ENCODE results near the gene WNT3.

The WNT3 gene

GRCh38 chr17:46834846-46835245 lies 16.4 kb upstream of the WNT3 start:
- no peak for DNase-seq (ENCODE audit: low spot score)

DNA sequence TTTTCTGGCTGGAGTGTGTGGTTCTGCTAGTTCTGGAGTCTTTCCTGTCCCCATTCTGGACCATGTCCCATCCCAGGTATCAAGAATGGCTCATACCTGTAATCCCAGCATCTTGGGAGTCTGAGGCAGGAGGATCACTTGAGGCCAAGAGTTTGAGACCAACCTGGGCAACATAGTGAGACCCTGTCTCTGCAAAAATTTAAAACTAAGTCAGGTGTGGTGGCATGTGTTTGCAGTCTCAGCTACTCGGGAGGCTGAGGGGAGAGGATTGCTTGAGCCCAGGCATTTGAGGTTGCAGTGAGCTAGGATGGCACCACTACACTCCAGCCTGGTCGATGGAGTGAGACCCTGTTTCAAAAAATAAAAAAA lies 15.3 kb upstream of the WNT3 start:
- no peak for DNase-seq (ENCODE audit: low spot score)

DNA sequence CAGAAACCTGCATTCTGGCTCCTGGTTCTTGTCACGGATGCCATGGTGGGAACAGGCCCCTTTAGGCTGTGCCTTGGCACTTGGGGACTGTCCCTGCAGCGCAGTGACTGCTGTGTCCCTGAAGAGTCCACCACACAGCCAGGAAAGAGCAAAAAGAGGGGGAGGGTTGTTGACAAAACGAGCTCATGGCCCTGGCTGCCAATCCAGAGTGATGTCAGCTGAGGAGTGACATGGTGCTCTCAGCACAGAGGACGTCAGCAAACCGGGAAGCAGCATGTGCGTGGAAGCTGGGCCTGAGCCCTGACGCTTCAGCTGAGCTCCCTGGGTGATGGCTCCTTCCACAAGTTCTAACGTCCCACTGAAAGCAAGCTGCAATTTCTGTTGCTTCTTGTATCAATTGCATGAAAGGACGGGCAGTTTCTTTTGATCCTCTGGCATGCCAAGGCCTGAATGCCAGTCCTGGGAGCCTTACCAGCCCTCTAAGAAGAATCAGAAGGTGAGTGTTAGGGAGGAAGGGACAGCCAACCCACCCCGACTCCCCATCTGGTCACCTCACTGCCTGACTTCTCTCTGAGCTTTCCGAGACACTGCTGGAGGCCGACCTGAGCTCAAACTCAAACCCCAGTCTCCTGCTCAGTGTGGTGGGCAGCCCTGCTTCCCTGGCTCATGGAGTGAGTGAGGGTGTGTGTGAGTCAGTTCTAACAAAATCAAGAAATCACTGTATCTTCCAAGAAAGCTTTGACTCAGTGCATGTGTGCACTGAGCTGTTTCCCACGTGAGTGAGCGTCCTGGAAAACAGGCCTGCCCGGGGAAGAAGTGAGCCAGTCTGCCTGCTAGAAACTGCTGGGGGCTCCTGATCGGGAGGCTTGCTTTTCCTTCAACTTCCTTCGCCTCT lies 14.7 kb upstream of the WNT3 start:
- DNase-seq (ENCODE audit: low spot score), result no peak

DNA sequence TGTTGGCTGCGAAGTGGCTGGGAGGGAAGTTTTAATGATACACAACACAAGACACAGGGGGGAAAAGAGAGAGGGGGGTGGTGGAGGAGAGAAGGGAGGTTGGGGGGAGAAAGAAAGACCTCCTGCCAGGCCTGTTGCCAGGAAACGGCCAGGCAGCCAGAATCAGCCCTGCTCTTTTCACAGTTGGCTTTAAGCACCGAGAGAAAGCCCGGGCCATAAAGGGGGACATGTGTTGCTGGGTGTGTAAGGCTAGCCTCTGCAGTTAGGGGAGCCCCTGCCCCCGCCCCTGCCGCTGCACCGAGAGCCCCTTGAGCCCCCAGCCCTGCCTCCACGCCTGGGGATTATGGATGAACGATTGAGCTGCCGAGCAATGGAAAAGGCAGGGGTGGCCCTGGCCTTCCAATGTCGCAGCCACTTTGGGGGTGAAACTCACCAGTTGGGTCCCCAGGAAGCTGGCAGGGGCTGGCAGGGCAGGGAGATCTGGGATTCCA lies 13.9 kb upstream of the WNT3 start:
- DNase-seq (ENCODE audit: low spot score), result no peak

DNA sequence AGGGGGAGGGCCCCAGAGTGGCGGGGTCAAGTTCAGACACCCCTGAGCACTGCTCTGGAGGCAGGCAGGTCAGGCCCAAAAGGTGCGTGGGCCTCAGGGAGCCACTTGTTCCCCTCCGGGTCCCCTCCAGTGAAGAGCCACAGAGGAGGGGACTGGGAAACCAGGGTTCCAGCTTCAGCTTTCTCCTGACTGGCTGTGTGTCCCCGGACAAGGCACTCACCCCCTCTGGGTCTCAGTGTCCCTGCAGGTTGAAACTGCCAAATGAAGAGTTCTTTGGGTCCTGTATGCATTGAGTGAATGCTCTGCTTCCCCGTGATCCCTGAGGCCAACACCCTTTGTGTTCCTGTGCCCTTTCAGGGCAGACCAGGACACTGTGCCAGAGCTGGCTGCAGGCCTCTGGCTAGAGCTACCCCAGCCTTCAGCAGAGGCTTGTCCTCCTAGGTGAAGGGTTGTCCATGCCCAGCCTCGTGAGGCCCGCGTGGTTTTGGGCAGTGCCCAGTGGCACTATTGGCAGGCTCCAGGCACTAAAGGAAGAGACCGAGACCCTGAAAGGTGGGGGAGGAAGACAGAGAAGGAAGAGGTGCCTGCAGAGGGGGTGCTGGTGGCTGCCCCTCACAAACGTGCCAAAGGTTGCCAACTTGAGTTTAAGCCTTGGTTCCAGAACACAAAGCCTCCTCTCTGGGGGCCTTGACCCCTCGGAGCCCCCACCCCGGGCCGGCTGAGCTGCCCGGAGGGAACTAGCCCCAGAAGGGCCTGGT lies 13.3 kb upstream of the WNT3 start:
- no peak for DNase-seq (ENCODE audit: low spot score)

GRCh38 chr17:46827274-46827673 lies 8.8 kb upstream of the WNT3 start:
- no peak for DNase-seq (ENCODE audit: low spot score)

DNA sequence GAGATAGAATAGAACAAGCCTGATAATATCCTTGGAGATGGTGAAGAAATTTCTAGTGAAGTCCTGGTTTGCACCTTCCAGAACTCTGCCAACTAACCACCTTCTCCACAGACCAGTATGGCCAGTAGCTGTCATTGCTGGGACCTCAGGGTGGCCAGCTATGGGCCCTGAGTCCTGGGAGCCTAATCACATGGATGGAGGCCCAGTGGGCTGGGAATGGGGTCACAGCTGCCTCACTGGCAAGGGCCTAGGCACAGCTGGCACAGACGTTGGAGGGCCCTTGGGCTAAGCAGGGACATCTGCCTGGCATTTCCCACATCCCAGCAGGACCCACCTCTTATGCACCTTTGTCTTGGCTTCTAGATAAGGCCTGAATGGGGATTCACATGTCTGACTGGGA lies 7.6 kb upstream of the WNT3 start:
- DNase-seq (ENCODE audit: low spot score), result no peak

GRCh38 chr17:46823657-46824056 lies 5.2 kb upstream of the WNT3 start:
- DNase-seq (ENCODE audit: low spot score), result no peak

DNA sequence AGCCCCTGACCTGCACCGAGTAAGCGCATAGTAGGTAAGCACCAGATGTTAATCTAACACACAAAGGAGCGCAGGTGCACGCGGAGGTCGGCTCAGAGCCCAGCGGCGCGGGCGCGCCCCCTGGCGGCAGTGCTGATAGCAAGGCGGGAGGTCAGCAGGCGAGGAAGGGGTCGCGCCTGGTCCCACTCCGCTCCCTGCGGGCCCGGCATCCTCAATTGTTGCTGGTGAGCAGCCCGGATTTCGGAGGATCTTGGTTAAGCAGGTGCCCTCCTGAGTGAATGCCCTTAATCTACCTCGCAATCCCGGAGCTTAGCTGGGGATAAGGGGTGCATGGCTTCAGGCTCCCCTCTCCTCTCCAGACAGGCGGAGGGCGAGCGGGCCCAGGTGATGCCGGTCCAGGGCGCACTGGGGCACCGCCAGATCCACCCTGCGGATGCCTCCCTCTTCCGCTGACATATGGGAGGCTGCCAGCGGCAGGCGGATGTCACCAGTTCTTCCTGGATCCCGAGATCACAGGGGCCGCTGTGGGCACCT lies 4.0 kb upstream of the WNT3 start:
- no peak for DNase-seq (ENCODE audit: low spot score)

GRCh38 chr17:46821482-46822387 lies 3.2 kb upstream of the WNT3 start:
- DNase-seq (ENCODE audit: low spot score), result no peak

GRCh38 chr17:46820592-46821450 lies 2.3 kb upstream of the WNT3 start:
- DNase-seq (ENCODE audit: low spot score), result no peak

DNA sequence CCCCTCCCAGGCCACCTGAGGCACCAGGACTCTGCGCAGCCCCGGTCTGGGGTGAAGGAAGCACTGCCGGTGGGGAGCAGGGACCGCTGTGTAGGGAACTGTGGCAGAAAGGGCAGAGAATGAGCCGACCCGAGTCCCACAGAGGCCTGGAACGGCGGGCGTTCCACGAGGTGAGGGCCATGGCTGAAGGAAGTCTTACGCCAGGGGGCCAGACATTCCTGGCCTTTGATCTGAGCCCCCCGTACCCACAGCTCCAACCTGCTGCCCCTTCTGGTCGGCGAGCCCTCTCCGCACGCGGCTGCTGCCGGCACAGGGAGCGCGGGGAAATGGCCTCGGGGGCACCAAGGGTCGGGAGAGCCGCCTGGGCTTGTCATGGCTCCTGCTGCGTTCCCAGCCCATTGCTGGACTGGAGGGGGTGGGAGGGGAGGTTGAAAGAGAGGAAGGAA lies 1.4 kb upstream of the WNT3 start:
- DNase-seq (ENCODE audit: low spot score), result no peak

DNA sequence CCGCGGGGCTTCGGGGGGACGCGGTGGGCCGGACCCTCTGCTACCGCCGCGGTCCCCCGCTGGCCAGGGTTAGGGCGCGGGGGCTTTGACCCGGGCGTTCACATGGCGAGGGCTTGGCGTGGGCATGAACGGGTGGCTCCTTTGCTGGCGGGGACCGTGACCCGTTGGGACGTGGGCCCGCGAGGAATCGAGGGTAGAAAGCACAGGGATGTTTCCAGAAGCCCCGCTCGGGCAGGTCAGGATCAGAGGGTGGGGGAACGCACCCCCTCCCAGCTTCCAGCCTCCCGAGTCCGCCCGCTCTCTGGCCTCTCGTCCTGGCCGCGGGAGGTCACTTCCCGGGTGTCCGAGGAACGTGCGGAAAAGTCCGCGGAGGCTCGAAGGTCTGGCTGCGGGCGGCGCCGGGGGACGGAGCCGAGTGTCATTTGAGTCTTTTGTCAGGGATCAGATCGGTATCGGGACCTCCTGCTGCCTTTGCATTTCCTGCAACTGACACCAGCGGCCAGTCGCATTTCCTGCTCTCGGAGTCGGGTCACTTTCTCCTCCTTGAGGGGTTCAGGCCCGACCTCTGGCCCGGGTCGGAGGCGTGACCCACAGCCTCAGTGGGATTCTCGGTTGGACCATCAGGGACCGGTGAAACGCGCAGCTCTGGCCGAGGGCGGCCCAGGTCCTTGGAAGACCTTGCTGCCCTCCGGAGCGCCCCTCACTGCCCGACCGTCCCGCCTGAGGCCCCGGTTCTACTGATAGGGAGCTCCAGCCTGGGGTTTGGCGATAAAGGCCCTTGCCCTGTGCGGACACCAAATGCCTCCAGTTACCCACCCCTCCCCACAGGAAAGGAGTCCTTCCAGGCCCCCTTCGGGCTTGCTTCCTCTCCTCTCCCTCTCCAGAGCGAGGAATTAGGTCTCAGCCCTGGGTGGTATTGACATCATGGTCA lies 702 bp upstream of the WNT3 start:
- DNase-seq (ENCODE audit: low spot score), result no peak

DNA sequence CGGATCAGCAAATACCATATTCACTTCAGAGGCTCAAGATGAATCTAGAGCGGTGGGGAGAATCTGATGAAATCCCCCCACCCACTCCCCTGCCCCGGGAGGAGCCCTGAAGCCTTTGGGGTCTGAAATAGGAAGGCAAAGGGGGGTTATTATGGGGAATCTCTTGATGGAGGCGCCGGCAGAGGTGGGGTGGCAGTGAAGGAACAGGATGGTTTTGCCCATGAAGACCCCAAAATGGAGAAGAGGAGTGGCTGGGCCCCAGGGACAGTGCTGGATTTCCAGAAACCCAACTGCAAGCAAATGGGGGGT lies 637 bp downstream of the WNT3 start:
- DNase-seq (ENCODE audit: low spot score), result no peak

DNA sequence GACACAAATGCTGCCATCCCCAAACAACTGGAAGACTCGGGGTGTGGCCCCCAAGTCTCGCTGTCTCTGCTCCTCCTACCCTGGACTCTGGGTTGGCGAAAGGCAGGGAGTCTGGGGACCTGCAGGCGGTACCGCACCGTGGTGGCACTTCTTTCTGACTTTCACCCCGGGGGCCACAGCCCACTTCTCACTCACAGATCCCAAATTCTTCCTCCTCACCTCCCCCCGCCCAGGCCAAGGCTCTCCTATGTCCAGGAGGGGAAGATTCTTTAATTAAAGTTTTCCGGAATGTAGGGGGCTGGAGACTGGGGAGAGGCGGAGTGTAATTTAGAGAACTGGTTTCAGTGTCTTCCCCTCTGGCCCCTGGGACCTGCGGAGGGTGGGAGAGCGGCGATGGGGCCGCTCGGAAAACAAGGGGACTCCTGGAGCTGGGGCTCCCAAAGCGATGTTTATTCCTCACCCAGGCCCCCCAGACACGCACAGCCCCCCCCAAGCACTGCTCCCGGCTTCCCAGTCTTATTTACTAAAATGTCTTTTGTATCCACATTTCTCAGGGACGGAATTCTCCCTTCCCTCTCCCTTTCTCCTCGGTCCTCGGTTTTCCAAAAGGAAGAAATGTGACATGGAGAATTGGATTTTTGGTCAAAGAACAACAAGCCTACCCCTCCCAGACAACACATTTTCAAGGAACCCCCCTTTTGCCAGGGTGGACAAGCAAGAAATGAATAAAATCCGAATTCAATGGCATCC lies 1.2 kb downstream of the WNT3 start:
- no peak for DNase-seq (ENCODE audit: low spot score)

GRCh38 chr17:46815474-46816353 lies 2.8 kb downstream of the WNT3 start:
- DNase-seq (ENCODE audit: low spot score), result no peak

- no peak for DNase-seq (ENCODE audit: low spot score)
Measured at GRCh38 chr17:46814446-46814845, 4.0 kb downstream of the WNT3 start.

GRCh38 chr17:46813920-46814319 lies 4.6 kb downstream of the WNT3 start:
- no peak for DNase-seq (ENCODE audit: low spot score)
